ELR (cell line): ENCODE results near the gene GUCY2F.

Experiments
- DNase-seq: peaks from one replicate; pipeline ENCODE4 v3.0.0-alpha.2; 2015; ENCODE audit warnings: low read depth

Gene GUCY2F

DNA sequence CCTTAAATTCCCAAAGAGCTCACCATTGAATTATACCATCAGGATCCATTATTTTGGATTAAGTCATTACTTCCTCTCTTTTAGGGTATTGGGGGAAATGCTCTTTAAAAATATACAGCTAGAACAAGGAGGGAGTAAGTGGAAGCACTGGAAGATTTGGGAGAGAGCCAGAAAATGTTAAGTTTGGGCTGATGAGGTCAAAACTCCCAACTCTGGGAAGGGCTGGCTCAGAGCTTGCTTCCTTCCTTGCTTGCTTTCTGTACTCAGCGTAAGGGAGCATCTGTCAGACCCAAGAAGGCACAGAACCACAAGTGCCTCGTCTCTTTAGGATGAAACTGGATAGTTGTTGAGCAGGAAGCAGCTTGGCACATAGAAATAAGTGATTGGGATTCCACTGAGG is 138.2 kb downstream of the GUCY2F start:
- DNase-seq, result no peak

- no peak for DNase-seq
Observed at GRCh38 chrX:109336141-109336540, 145.7 kb downstream of the GUCY2F start.

DNA sequence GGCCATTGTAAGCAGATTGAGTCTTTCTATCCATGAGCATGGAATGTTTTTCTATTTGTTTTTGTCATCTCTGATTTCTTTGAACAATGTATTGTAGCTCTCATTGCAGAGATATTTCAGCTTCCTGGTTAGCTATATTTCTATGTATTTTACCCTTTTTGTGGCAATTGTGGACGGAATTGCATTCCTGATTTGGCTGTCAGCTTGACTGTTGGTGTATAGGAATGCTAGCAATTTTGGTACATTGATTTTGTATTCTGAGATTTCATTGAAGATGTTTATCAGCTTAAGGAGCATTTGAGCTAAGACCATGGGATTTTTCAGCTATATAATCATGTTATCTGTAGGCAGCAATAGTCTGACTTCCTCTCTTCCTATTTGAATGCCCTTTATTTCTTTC is 154.6 kb downstream of the GUCY2F start:
- peak; percentile 4 for DNase-seq
